GM19468 (cell line): ENCODE data around the gene COL26A1.
A peak's percentile ranks its signal among the peaks of the same experiment; 100 is the strongest.

Experiments used
- ATAC-seq: cut with Tn5 transposase; IDR thresholded peaks from one replicate; pipeline ENCODE4 v1.9.1; 2021; ENCODE audit warnings: mild to moderate bottlenecking, moderate library complexity, moderate number of reproducible peaks; ENCODE audit not compliant: unreplicated experiment; ENCODE audit errors: extremely low read depth

The COL26A1 gene

GRCh38 chr7:101368422-101369165 lies 5.9 kb downstream of the COL26A1 start:
- ATAC-seq: no peak

DNA sequence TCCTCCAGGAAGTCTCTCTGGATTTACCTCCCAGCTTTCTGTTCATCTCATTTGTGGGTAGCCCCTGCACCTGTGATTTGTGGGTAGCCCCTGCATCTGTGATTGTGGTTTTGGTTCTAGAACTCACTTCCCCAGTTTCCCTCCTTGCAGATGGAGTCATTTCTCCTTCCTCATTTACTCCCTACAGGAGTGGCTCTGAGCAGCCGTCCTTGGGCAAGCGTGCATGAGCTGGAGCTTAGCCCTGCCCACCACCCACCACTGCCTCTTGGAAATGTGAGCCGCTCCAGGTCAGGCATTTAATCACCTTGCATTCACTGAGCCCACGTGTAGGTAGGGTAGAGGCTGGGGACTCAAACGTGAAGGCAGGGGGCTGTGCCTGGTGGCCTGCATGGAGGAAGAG lies 8.2 kb downstream of the COL26A1 start:
- ATAC-seq: no peak

GRCh38 chr7:101373812-101374614 lies 11.3 kb downstream of the COL26A1 start:
- no peak for ATAC-seq

DNA sequence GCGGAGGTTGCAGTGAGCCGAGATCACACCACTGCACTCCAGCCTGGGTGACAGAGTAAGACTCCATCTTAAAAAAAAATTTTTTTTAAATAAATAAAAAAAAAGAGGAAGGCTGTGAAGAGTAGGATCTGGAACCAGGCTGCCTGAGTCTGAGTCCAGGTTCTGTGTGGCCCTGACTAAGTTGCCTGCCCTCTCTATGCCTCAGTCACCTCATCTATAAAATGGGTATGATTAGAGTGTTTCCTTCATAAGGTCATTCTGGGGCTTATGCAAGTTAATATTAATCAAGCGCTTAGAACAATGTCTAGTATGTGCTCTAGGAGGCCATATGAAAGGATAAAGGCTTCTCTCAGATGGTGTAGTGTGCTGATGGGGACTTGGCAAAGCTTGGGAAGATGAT lies 12.3 kb downstream of the COL26A1 start:
- ATAC-seq: no peak

DNA sequence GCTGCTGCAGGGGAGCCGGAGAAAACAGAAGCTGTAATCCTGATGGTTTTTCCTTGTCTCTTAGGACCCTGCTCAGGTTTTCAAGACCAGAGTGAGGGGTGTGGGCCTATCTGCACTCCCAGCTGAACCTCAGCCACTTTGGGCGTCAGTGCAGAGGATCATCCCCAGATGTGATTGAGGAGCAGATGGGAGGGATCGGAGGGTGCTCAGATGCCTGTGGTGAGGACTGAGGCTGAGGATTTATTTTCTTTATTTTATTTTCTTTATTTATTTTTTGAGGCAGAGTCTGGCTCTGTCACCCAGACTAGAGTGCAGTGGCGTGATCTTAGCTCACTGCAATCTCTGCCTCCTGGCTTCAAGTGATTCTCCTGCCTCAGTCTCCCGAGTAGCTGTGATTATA lies 13.9 kb downstream of the COL26A1 start:
- no peak for ATAC-seq

DNA sequence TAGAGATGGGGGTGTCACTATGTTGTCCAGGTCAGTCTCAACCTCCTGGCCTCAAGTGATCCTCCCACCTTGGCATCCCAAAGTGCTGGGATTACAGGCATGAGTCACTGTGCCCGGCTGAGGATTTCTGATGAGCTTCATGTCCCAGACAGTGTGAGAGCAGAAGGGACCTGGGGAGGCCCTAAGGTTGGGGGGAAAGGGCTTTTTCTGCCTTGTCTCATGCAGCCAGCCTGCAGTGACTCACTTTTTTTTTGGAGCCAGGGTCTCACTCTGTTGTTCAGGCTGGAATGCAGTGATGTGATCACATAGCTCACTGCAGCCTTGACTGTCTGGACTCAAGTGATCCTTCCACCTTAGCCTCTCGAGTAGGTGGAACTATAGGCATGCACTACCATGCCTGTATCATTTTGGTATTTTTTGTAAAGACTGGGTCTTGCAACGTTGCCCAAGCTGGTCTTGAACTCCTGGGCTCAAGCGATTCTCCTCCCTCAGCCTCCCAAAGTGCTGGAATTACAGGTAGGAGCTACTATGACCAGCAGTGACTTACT lies 14.6 kb downstream of the COL26A1 start:
- ATAC-seq: no peak

- ATAC-seq: no peak
Measured at GRCh38 chr7:101378751-101379174, 16.1 kb downstream of the COL26A1 start.

DNA sequence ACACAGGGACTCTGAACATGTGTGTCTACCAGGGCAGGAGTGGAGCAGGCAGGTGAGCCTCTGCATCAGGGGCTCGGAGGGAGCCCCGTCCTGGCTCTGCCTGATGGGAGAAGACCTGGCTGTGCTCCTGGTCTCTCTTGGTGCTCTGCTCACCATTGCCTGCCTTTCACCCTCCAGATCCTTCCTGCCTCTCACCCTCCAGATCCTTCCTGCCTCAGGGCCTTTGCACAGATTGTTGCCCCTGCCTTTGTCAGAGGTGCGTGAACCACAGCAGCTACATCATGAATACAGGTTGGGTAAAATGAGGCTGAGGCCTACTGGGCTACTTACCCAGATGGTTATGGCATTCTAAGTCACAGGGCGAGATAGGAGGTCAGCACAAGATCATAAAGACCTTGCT lies 16.6 kb downstream of the COL26A1 start:
- no peak for ATAC-seq

DNA sequence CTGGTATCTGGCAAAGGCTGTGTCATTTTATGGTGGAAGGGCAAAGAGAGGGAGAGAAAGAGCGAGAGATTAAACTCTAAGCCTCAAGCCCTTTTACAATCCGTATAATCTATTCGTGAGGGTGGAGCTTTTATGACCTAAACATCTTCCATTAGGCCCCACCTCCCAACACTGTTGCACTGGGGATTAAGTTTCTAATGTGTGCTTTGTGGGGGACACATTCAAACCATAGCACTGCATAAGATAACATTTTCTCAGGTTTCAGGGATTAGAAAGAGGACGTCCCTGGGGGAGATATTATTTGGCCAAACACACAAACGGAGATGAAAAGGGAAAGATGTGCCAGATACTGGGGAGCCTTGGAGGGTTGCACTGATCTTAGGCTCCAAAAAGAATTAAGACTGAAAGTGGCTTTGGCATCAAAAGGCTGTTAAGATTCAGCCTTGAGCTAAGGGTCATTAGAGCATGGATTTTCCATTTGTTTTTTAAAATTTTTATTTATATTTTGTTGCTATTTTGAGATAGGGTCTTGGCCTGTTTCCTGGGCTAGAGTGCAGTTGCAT lies 19.0 kb downstream of the COL26A1 start:
- no peak for ATAC-seq

- no peak for ATAC-seq
Measured at GRCh38 chr7:101382937-101383336, 20.3 kb downstream of the COL26A1 start.

GRCh38 chr7:101386177-101386557 lies 23.5 kb downstream of the COL26A1 start:
- ATAC-seq: no peak

- ATAC-seq: no peak
Measured at GRCh38 chr7:101386558-101387231, 24.0 kb downstream of the COL26A1 start.

DNA sequence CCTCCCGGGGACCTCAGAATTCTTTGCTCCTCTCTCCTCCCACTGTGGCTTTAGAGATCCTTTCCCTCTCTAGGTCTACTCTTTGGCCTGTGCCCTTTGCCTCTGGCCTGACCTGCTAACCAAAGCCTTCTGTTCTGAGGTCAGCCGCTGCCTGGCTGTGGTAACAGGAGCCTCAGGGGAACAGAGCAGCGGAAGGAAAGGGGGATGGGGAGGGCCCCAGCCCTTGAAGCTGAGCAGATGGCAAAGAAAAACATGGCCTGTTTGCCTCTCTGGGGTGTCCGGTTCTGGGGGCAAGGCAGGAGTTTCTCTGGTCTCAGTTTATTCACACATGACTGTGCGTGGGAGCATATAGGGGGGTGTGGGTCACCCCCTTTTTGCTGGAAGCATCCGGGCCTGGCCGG lies 28.2 kb downstream of the COL26A1 start:
- peak; percentile 64 for ATAC-seq

GRCh38 chr7:101391991-101392390 lies 29.3 kb downstream of the COL26A1 start:
- ATAC-seq: no peak

GRCh38 chr7:101393865-101394264 lies 31.2 kb downstream of the COL26A1 start:
- no peak for ATAC-seq

GRCh38 chr7:101395376-101395775 lies 32.7 kb downstream of the COL26A1 start:
- no peak for ATAC-seq

DNA sequence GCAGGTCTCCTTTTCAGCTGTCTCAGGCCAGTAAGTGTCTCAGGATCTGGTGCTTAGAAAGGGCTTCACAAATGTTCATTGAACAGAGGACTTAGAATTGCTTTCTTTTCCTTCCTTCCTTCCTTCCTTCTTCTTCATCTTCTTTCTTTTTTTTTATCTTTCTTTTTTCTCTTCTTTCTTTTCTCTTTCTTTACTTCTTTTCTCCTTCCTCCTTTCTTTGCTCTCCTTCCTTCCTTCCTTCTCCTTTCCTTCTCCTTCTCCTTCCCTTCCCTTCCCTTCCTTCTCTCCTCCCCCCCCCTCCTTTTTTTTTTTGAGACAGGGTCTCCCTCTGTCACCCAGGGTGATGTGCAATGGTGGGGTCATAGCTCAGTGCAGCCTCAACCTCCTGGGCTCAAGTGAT lies 34.6 kb downstream of the COL26A1 start:
- ATAC-seq: no peak

DNA sequence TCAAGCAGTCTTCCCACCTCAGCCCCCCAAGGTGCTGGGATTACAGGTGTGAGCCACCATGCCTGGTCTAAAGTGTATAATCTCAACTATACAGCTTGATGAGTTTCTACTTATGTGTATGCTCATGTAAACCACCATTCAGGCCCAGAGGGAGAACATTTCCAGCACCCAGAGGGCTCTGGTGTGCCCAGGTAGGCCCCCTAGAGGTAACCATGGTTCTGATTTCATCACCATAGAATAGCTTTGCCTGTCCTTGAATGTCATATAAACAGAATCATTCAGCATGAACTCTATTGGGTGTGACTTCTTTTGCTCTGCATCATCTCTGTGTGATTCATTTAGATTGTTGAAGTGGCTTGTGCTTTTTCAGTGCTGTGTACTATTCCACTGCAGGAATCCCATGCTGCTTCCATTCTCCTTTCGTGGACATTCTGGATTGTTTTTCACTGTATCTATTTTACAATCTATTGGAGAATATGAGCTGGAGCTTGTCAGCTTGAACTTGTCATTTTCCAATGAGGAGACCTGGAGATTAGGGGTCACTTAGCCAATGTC lies 35.2 kb downstream of the COL26A1 start:
- no peak for ATAC-seq

- no peak for ATAC-seq
Measured at GRCh38 chr7:101398396-101399289, 36.0 kb downstream of the COL26A1 start.
